Skeletal muscle satellite cell (primary cell): ENCODE data around the gene DHRSX.
"Not testable (repeated sequence)": the region's sequence is repeated elsewhere in the genome, so short reads cannot be mapped to it uniquely, and the experiment has no call there.

Source experiments
- H3K27me3 ChIP-seq: 2 replicates; pipeline ENCODE4 v1.7.0; 2013; ENCODE audit warnings: low read length; ENCODE audit not compliant: control insufficient read depth, insufficient read depth
- H3K36me3 ChIP-seq: 2 replicates; pipeline ENCODE4 v1.7.0; 2013; ENCODE audit warnings: mild to moderate bottlenecking, control low read depth, low read length; ENCODE audit not compliant: insufficient read depth
- H3K4me1 ChIP-seq: 2 replicates; pipeline ENCODE4 v1.7.0; 2013; ENCODE audit warnings: low read length; ENCODE audit not compliant: control insufficient read depth, insufficient read depth
- H3K4me2 ChIP-seq: 2 replicates; pipeline ENCODE4 v1.7.0; 2013; ENCODE audit warnings: mild to moderate bottlenecking, low read length
- H3K4me3 ChIP-seq: 2 replicates; pipeline ENCODE4 v1.7.0; 2013; ENCODE audit warnings: low read length
- H3K9ac ChIP-seq: 2 replicates; pipeline ENCODE4 v1.7.0; 2013; ENCODE audit warnings: mild to moderate bottlenecking, low read depth, low read length, moderate library complexity
- H3K9me3 ChIP-seq: replicated peaks from 2 replicates; pipeline ENCODE4 v1.7.0; 2013; ENCODE audit warnings: mild to moderate bottlenecking, control low read depth, low read length

DHRSX gene

DNA sequence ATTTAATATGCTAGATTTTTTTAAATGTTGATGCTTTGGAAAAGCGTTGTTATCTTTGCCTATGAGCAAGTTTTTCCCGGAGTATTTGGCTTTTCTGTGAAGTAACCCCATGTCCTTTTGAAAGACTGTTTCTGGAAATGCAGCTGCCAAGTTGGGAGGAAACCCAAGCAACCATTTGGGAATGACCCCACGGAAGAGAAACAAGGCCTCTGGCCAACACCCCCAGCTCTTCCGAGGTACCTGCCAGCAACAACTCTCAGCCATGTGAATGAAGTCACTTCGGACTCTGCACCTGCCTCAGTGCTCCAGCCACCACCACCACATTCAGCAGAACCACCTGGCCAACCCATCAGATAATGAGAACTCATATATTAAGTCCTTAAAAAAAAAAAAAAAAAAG lies 36.2 kb upstream of the DHRSX start:
- H3K4me3 ChIP-seq: no peak overlapping the region
- no peaks in the 10 kb centered on the region for H3K9me3 ChIP-seq
- H3K36me3 ChIP-seq: no peaks in the 10 kb centered on the region
- no peak overlapping the region for H3K4me2 ChIP-seq
- H3K27me3 ChIP-seq: peaks cover 20% of the 10 kb centered on the region
- H3K9ac ChIP-seq: no peak overlapping the region
- no peaks in the 10 kb centered on the region for H3K4me1 ChIP-seq

DNA sequence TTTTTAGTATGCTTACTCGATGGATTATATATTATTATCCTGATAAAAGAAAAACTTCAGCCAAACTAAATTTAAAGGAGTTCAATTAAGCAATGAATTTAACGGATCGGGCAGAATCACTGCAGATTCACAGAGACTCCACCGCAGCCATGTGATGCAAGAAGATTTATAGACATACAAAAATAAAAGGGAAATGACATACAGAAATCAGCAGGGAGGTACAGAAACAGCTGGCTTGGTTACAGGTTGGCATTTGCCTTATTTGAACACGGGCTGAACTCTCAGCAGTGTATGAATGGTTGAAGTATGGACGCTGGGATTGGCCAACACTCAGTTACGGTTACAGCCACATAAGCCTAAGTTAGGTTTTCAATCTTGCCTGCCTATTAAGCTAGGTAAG lies 35.4 kb upstream of the DHRSX start:
- no peak overlapping the region for H3K4me3 ChIP-seq
- no peaks in the 10 kb centered on the region for H3K36me3 ChIP-seq
- H3K4me2 ChIP-seq: no peak overlapping the region
- no peaks in the 10 kb centered on the region for H3K9me3 ChIP-seq
- no peak overlapping the region for H3K9ac ChIP-seq
- no peaks in the 10 kb centered on the region for H3K4me1 ChIP-seq
- peaks cover 20% of the 10 kb centered on the region for H3K27me3 ChIP-seq

DNA sequence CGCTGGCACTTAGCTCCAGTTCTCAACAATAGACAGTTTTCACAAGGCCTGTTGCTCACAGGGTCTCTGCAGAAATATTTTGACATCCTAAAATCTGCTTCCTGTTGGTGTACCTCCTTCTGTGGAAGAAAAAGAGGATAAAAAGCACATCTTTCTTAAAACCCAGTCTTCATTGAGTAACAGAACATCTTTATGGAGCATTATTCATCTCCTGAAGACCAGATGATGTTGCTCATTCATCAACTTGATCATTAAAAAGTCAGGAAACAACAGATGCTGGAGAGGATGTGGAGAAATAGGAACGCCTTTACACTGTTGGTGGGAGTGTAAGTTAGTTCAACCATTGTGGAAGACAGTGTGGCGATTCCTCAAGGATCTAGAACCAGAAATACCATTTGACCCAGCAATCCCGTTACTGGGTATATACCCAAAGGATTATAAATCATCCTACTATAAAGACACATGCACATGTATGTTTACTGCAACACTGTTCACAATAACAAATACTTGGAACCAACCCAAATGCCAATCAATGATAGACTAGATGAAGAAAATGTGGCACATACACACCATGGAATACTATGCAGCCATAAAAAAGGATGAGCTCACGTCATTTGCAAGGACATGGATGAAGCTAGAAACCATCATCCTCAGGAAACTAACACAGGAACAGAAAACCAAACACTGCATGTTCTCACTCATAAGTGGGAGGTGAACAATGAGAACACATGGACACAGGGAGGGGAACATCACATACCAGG lies 33.7 kb upstream of the DHRSX start:
- H3K36me3 ChIP-seq: not testable (repeated sequence)

DNA sequence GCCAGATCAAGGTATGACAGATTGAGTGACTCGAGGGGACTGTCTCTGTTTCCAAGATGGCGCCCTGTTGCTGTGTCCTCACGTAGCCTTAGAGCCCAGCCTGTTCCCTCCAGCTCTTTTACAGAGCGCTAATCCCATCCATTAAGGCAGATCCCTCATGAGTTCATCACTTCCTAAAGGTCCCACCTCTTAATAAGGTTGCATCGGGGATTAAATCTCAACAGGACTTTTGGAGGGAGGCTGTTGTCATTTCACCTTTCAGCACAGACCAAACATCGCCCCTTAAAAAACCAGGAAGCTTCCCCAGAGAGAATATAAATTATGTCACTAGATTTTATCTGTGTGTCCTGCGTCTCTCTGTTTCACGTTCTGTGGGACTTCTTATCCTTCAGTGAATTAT lies 32.6 kb upstream of the DHRSX start:
- H3K4me1 ChIP-seq: no peaks in the 10 kb centered on the region
- no peak overlapping the region for H3K4me2 ChIP-seq
- H3K36me3 ChIP-seq: no peaks in the 10 kb centered on the region
- H3K9ac ChIP-seq: no peak overlapping the region
- H3K9me3 ChIP-seq: no peaks in the 10 kb centered on the region
- H3K4me3 ChIP-seq: no peak overlapping the region
- peaks cover 22% of the 10 kb centered on the region for H3K27me3 ChIP-seq

More for the DNA sequence above, 33.7 kb upstream of the DHRSX start:
- peaks cover 20% of the 10 kb centered on the region for H3K27me3 ChIP-seq
- not testable (repeated sequence) for H3K9ac ChIP-seq, H3K4me3 ChIP-seq, H3K4me2 ChIP-seq, H3K9me3 ChIP-seq, H3K4me1 ChIP-seq

GRCh38 chrX:2526390-2526789 lies 25.6 kb upstream of the DHRSX start:
- Histone ChIP-seq H3K9me3 (no peaks in the 10 kb centered on the region), H3K4me2 (no peak overlapping the region), H3K36me3 (no peaks in the 10 kb centered on the region), H3K9ac (no peak overlapping the region), H3K4me3 (no peak overlapping the region), H3K27me3 (peaks cover 11% of the 10 kb centered on the region), H3K4me1 (no peaks in the 10 kb centered on the region)

DNA sequence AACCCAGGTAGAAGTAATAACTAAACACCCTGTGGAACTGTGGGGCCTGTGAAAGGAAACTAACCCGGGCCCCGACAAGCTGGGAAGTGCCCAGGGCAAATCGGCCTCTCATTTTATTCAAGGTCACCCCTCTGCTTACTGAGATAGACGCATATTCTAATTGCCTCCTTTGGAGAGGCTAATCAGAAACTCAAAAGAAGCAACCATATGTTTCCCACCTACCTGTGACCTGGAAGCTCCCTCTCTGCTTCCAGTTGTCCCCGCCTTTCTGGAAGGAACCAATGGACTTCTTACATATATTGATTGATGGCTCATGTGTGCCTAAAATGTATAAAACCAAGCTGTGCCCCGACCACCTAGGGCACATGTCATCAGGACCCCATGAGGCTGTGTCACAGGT lies 23.1 kb upstream of the DHRSX start:
- H3K4me2 ChIP-seq: no peak overlapping the region
- H3K4me1 ChIP-seq: no peaks in the 10 kb centered on the region
- no peak overlapping the region for H3K9ac ChIP-seq
- H3K9me3 ChIP-seq: no peaks in the 10 kb centered on the region
- H3K36me3 ChIP-seq: no peaks in the 10 kb centered on the region
- peaks cover 10% of the 10 kb centered on the region for H3K27me3 ChIP-seq
- H3K4me3 ChIP-seq: no peak overlapping the region

GRCh38 chrX:2521927-2522386 lies 21.2 kb upstream of the DHRSX start:
- Histone ChIP-seq H3K9ac (no peak overlapping the region), H3K4me1 (no peaks in the 10 kb centered on the region), H3K9me3 (no peaks in the 10 kb centered on the region), H3K36me3 (no peaks in the 10 kb centered on the region), H3K4me3 (no peak overlapping the region), H3K4me2 (no peak overlapping the region), H3K27me3 (peaks cover 5% of the 10 kb centered on the region)

GRCh38 chrX:2521092-2521926 lies 20.5 kb upstream of the DHRSX start:
- peaks cover 3% of the 10 kb centered on the region for H3K27me3 ChIP-seq
- H3K4me1 ChIP-seq: no peaks in the 10 kb centered on the region
- H3K4me3 ChIP-seq: no peak overlapping the region
- no peak overlapping the region for H3K4me2 ChIP-seq
- no peaks in the 10 kb centered on the region for H3K36me3 ChIP-seq
- no peaks in the 10 kb centered on the region for H3K9me3 ChIP-seq
- H3K9ac ChIP-seq: no peak overlapping the region

GRCh38 chrX:2520539-2520938 lies 19.8 kb upstream of the DHRSX start:
- Histone ChIP-seq H3K9me3 (no peaks in the 10 kb centered on the region), H3K9ac (no peak overlapping the region), H3K4me2 (no peak overlapping the region), H3K4me1 (no peaks in the 10 kb centered on the region), H3K4me3 (no peak overlapping the region), H3K36me3 (no peaks in the 10 kb centered on the region), H3K27me3 (no peaks in the 10 kb centered on the region)

DNA sequence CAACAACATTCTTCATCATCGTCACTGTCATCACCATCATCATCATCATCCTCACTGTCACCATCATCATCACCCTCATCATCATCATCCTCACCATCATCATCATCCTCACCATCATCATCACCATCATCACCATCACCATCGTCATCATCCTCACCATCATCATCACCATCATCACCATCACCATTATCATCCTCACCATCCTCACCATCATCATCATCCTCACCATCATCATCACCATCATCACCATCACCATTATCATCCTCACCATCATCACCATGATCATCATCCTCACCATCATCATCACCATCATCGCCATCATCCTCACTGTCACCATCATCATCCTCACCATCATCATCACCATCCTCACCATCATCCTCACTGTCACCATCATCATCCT lies 18.9 kb upstream of the DHRSX start:
- H3K4me1 ChIP-seq, H3K4me2 ChIP-seq, H3K36me3 ChIP-seq, H3K9me3 ChIP-seq, H3K27me3 ChIP-seq, H3K4me3 ChIP-seq, H3K9ac ChIP-seq: not testable (repeated sequence)

DNA sequence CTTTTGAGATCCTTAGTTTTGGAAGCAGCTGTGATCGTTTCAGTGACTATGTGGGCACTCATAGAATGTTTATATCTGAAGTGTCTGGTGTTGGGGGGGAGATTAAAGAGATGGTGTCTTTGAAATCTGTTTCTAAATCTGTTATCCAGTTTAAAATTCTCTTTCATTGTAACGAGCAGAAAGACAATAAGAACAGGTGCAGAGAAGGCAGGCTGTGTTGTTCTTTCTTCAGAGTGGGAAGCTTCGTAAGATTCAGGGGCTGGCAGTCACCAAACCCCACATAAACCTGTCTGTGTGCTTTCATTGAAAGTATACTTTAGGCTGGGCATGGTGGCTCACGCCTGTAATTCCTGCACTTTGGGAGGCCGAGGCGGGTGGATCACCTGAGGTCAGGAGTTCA lies 16.3 kb upstream of the DHRSX start:
- H3K4me2 ChIP-seq: no peak overlapping the region
- no peak overlapping the region for H3K9ac ChIP-seq
- no peaks in the 10 kb centered on the region for H3K36me3 ChIP-seq
- no peak overlapping the region for H3K4me3 ChIP-seq
- H3K9me3 ChIP-seq: no peaks in the 10 kb centered on the region
- no peaks in the 10 kb centered on the region for H3K4me1 ChIP-seq
- peaks cover 6% of the 10 kb centered on the region for H3K27me3 ChIP-seq

DNA sequence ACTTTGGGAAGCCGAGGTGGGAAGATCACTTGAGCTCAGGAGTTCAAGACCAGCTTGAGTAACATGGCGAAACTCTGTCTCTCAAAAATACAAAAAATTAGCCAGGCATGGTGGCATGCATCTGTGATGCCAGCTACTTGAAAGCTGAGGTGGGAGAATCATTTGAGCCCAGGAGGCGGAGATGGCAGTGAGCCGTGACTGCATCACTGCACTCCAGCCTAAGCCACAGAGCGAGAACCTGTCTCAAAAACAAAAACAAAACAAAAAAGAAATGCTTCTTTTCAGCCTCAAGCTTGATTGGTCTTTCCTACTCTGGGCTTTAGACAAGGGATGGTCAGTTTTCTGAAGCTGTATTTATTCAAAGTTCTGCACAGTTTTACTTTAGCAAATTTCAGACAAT lies 15.8 kb upstream of the DHRSX start:
- Histone ChIP-seq H3K9ac (no peak overlapping the region), H3K4me2 (no peak overlapping the region), H3K4me1 (no peaks in the 10 kb centered on the region), H3K9me3 (no peaks in the 10 kb centered on the region), H3K4me3 (no peak overlapping the region), H3K27me3 (peaks cover 6% of the 10 kb centered on the region), H3K36me3 (no peaks in the 10 kb centered on the region)
